ENCODE measurements around the gene CCNC.

- TF ChIP-seq CTCF (IDR thresholded peaks at IDR 0.05), result no peak
- TF ChIP-seq EP300 (IDR thresholded peaks at IDR 0.05), result no peak
Observed at GRCh38 chr6:99611148-99611547, 42.7 kb upstream of the CCNC start.

Measured in esophagus muscularis mucosa (tissue), 3 donors.